Psoas muscle (tissue), 8 donors: ENCODE data around the gene OTUD4. TPM values are rescaled to one million over a fixed set of nuclear protein-coding genes. Genes with fewer than 3 reads are reported as not detected.
A peak's percentile ranks its signal among the peaks of the same experiment; 100 is the strongest.

Experiments
- ATAC-seq, 4 donors: fragments of 200-7000 bp; cut with Tn5 transposase; one replicate each; pipeline ENCODE4 v1.9.1; 2020; ENCODE audit warnings: moderate library complexity in 3 of 4, mild to moderate bottlenecking in 2 of 4
- DNase-seq, 2 donors: peaks; one replicate each; pipeline ENCODE4 v3.0.0-alpha.2; 2020
- H3K27ac ChIP-seq: fragments of 200-600 bp; one replicate; pipeline ENCODE4 v1.8.0; 2022
- H3K27me3 ChIP-seq, 3 donors: fragments of 200-600 bp in 1 of 3; one replicate each; pipeline versions ENCODE4 v1.6.1 to v1.8.0; 2013 to 2022; ENCODE audit warnings: low read length in 2 of 3, mild to moderate bottlenecking in 2 of 3, moderate library complexity in 1 of 3; ENCODE audit not compliant: insufficient read depth in 3 of 3
- H3K36me3 ChIP-seq, 2 donors: fragments of 200-600 bp in 1 of 2; one replicate each; pipeline versions ENCODE4 v1.6.1 to v1.8.0; 2013 to 2022; ENCODE audit warnings: low read depth in 1 of 2, mild to moderate bottlenecking in 1 of 2, moderate library complexity in 1 of 2; ENCODE audit not compliant: insufficient read depth in 1 of 2
- H3K4me1 ChIP-seq: fragments of 200-600 bp; one replicate; pipeline ENCODE4 v1.8.0; 2022
- H3K4me3 ChIP-seq: fragments of 200-600 bp; one replicate; pipeline ENCODE4 v1.8.0; 2022; ENCODE audit warnings: mild to moderate bottlenecking
- H3K9me3 ChIP-seq: fragments of 200-600 bp; one replicate; pipeline ENCODE4 v1.8.0; 2022
- WGBS, 3 donors: extraction: QIAGEN DNeasy Blood & Tissue Kit; methylation state at CpG; one replicate each; pipeline versions ENCODE4 v1.1.6 to v1.1.7; 2013; 5-methylcytosine and 5-hydroxymethylcytosine counted together
- intact Hi-C, 2 donors: fragments of 100-400 bp; cut with DNase I; formaldehyde crosslinking; loops; one replicate each; pipeline versions ENCODE4 v1.11.0 to v1.14.2; 2022
- polyA plus RNA-seq, 3 donors: library from polyadenylated mRNA; stranded (reverse); fragments of 200-250 nt; gene quantifications; one replicate each; pipeline ENCODE4 v1.2.3, GENCODE V29; 2013
- total RNA-seq, 4 donors: library from RNA; stranded (reverse); fragmentation: NEBNext Ultra II Directional in 2 of 4; extraction: Animal tissue kit (Norgen Biotek cat#: 25700) in 2 of 4; gene quantifications; one replicate each; pipeline versions ENCODE4 v1.2.1 to v1.2.4, GENCODE V29; 2021 to 2023
- TF ChIP-seq, protein P1 (sequence below): fragments of 200-600 bp; IDR thresholded peaks from one replicate; pipeline ENCODE4 v1.8.0; 2022; ENCODE audit warnings: antibody characterized with exemption
- donor health status: healthy with polysubstance abuse.
- donor health status: DM: no; HTN: no; CAD: no; lungs with moderate emphysema.
- donor health status: Bipolar disorder and iron deficiency.
- donor health status: healthy.
- donor health status: DM: yes; HTN: yes; CAD: no.
- donor health status: DM: no; HTN: no; CAD: no.
- donor health status: DM: no; HTN: no; CAD: no.
- donor health status: DM: yes; HTN: yes; CAD: no.

Gene OTUD4
- total and polyA plus RNA-seq, 7 donors, result 20.5 to 88.0 (median 53.6) TPM

DNA sequence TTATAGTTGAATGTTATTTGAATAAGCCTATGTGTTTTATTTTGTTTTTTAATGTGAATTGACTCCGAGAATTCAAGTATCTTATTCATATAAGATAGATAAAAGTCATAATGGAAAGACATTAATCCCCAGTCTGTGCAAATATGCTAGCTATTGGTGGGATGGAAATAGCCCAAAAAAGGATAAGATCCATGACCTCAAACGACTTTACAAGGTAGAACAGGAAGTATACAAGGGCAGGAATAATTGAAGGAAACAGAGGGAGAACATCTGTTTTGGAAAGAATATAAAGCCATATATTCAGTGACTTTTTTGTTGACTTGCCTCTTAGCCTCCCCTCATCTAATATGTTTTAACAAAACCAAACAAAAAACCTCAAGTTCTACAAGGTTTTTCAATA is 73.3 kb downstream of the OTUD4 start:
- H3K4me3 ChIP-seq, result no peak overlapping the region
- no peak overlapping the region for H3K27ac ChIP-seq
- intact Hi-C loops, result loop anchor here (5.0 kb wide), 2 partner anchors 35 to 40 kb away; no protein-coding TSS in a partner anchor
- H3K4me1 ChIP-seq, result peaks cover 8% of the 10 kb centered on the region
- TF ChIP-seq, protein P1, sequence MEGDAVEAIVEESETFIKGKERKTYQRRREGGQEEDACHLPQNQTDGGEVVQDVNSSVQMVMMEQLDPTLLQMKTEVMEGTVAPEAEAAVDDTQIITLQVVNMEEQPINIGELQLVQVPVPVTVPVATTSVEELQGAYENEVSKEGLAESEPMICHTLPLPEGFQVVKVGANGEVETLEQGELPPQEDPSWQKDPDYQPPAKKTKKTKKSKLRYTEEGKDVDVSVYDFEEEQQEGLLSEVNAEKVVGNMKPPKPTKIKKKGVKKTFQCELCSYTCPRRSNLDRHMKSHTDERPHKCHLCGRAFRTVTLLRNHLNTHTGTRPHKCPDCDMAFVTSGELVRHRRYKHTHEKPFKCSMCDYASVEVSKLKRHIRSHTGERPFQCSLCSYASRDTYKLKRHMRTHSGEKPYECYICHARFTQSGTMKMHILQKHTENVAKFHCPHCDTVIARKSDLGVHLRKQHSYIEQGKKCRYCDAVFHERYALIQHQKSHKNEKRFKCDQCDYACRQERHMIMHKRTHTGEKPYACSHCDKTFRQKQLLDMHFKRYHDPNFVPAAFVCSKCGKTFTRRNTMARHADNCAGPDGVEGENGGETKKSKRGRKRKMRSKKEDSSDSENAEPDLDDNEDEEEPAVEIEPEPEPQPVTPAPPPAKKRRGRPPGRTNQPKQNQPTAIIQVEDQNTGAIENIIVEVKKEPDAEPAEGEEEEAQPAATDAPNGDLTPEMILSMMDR, result no peak
- 43 to 52% (median 45%) methylated on average over 2 of the region's 2 CpGs for WGBS, 3 donors
- no peak for DNase-seq
- H3K27me3 ChIP-seq, result no peaks in the 10 kb centered on the region
- peaks cover 0 to 80% of the 10 kb centered on the region in 2 donors for H3K36me3 ChIP-seq
- H3K9me3 ChIP-seq, result no peaks in the 10 kb centered on the region
- no peak for ATAC-seq

DNA sequence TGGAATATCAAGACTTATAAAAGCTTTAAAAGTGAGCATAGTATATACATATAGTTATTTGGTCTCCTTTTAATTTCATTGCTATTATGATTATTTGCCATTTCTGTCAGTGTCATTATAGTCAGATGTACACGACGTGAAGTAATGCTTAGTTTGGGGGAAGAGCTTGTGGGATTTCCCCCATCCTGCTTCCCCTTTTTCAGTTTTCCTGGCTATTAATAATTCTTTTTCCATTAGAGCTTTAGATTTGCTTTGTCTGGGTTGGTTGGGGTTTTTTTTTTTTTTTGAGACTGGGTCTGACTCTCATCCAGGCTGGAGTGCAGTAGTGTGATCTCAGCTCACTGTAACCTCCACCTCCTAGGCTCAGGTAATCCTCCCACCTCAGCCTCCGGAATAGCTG is 76.9 kb downstream of the OTUD4 start:
- whole genome bisulfite sequencing, 3 donors, result 84 to 90% (median 85%) methylated on average over 3 of the region's 3 CpGs
- intact Hi-C loops, result no loop called here
- TF ChIP-seq, protein P1, result no peak

DNA sequence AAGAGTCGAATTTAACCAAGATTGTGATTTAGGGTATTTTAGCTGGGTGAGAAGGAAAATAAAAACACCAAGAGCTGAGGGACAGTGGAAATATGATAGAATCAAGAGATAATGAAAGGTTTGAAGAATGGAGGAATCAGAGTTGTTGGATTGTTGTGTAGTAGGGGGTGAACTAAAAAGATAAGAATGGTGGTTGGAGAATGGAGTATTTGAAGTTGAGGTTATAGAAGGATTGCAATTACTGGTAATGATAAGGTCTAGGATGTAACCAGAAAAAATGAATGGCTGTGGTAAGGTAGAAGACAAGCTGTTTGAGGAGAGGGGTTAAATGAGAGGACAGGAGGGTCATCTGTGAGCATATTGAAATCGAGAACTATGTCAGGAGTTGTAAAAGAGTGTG is 77.8 kb downstream of the OTUD4 start:
- DNase-seq (no peak), ATAC-seq (no peak)
- no peak overlapping the region for H3K27ac ChIP-seq
- peaks cover 39% of the 10 kb centered on the region for H3K4me1 ChIP-seq
- no peak overlapping the region for H3K4me3 ChIP-seq
- H3K27me3 ChIP-seq, result no peaks in the 10 kb centered on the region
- intact Hi-C loops, result no loop called here
- TF ChIP-seq, protein P1, result no peak
- WGBS, 3 donors, result 79 to 88% (median 80%) methylated on average over 2 of the region's 2 CpGs
- H3K9me3 ChIP-seq, result no peaks in the 10 kb centered on the region
- peaks cover 0 to 35% of the 10 kb centered on the region in 2 donors for H3K36me3 ChIP-seq

More for the DNA sequence above, 76.9 kb downstream of the OTUD4 start:
- DNase-seq, result no peak
- Histone ChIP-seq H3K27me3 (no peaks in the 10 kb centered on the region), H3K27ac (no peak overlapping the region), H3K9me3 (no peaks in the 10 kb centered on the region), H3K4me1 (peaks cover 39% of the 10 kb centered on the region), H3K36me3 (peaks cover 0 to 44% of the 10 kb centered on the region in 2 donors), H3K4me3 (no peak overlapping the region)
- ATAC-seq, result no peak

DNA sequence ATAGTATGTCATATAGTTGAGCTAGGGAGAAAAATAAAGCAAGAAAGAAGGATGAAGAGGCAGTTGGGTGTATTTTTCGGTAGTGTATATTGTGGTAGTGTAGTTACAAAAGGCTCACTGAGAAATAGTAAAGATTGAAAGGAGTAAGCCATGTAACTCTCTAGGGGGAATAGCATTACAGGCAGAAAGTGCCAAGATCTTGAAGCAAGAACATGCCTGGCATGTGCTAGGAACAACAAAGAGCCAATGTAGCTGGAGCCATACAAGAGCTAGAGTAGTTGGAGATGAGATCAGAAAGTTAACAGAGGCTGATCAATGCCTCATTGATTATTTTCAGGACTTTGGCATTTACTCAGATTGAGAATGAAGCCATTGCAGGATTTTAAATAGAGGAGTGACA is 79.3 kb downstream of the OTUD4 start:
- Histone ChIP-seq H3K4me3 (no peak overlapping the region), H3K36me3 (peaks cover 0 to 20% of the 10 kb centered on the region in 2 donors), H3K27ac (no peak overlapping the region), H3K27me3 (no peaks in the 10 kb centered on the region), H3K9me3 (no peaks in the 10 kb centered on the region), H3K4me1 (peaks cover 47% of the 10 kb centered on the region)
- TF ChIP-seq, protein P1, result no peak
- ATAC-seq, result no peak
- DNase-seq, result no peak
- intact Hi-C loops, result no loop called here
- 66 to 84% (median 70%) methylated on average over 1 of the region's 1 CpG for WGBS, 3 donors

DNA sequence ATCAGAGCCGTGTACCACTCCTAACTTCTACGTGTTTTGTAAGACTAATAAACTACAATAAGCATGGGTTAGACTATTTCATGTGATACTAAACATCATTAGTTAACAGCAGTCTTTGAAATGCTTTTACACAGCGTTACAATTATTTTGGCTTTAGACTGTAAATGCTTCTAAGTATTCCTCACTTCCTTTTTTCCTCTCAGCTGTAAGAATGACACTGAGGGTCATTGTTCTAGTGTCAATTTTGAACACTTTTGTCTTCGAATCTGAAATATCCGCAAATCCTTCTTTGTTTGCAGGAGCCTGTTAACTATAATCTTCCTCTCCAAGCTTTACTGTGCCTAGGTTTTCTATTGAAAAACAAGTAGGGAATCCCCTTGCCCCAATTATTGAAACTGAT is 80.7 kb downstream of the OTUD4 start:
- TF ChIP-seq, protein P1, result no peak
- no peak for DNase-seq
- intact Hi-C loops, result no loop called here
- Histone ChIP-seq H3K4me1 (peaks cover 47% of the 10 kb centered on the region), H3K9me3 (no peaks in the 10 kb centered on the region), H3K27me3 (no peaks in the 10 kb centered on the region), H3K36me3 (peaks cover 4 to 19% of the 10 kb centered on the region in 2 donors), H3K4me3 (peak overlapping the region; percentile 90), H3K27ac (peak overlapping the region; percentile 98)
- no peak for ATAC-seq
- WGBS, 3 donors, result 15 to 26% (median 23%) methylated on average over 5 of the region's 5 CpGs
